ENCODE measurements around the gene IL1RL1. TPM values are rescaled to one million over a fixed set of nuclear protein-coding genes. Genes with fewer than 3 reads are reported as not detected.

The IL1RL1 gene
- total and polyA plus RNA-seq, 2 donors from 2014 or later, result 32.3 to 102 TPM

DNA sequence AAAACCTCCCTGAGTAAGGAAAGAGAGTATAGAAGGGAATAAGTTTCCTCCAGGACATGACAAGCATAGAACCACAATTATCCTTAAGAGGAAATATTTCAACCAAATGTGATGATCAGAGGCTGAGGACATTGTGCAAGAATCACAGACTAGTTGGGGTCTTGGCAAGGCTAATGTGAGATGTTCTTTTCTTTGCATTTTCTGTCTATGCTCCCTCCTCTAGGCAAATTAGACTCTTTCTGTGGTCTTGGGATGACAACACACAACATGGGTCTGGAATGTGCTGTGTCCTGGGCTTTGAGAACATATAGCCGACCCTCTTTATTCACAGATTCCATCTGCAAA, 32.0 kb upstream of the IL1RL1 start:
- Histone ChIP-seq H3K9me3 (ENCODE audit: control insufficient read depth in 2 of 3, insufficient read depth in 1 of 3, low read length in 3 of 3) (no peaks in the 10 kb centered on the region), H3K4me3 (ENCODE audit: low read length in 3 of 3) (no peak overlapping the region), H3K27me3 (ENCODE audit: control insufficient read depth, insufficient read depth, low read length) (no peaks in the 10 kb centered on the region), H3K27ac (ENCODE audit: low read depth in 2 of 2, low read length in 2 of 2) (no peak overlapping the region), H3K4me1 (ENCODE audit: control insufficient read depth in 2 of 3, insufficient read depth in 2 of 3, low read depth in 1 of 3, low read length in 3 of 3) (no peaks in the 10 kb centered on the region), H3K36me3 (ENCODE audit: control insufficient read depth in 2 of 3, insufficient read depth in 3 of 3, low read length in 3 of 3) (no peaks in the 10 kb centered on the region), H3K9ac (ENCODE audit: low read length in 3 of 3) (no peak overlapping the region)
- TF ChIP-seq, protein P1, sequence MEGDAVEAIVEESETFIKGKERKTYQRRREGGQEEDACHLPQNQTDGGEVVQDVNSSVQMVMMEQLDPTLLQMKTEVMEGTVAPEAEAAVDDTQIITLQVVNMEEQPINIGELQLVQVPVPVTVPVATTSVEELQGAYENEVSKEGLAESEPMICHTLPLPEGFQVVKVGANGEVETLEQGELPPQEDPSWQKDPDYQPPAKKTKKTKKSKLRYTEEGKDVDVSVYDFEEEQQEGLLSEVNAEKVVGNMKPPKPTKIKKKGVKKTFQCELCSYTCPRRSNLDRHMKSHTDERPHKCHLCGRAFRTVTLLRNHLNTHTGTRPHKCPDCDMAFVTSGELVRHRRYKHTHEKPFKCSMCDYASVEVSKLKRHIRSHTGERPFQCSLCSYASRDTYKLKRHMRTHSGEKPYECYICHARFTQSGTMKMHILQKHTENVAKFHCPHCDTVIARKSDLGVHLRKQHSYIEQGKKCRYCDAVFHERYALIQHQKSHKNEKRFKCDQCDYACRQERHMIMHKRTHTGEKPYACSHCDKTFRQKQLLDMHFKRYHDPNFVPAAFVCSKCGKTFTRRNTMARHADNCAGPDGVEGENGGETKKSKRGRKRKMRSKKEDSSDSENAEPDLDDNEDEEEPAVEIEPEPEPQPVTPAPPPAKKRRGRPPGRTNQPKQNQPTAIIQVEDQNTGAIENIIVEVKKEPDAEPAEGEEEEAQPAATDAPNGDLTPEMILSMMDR (IDR thresholded peaks at IDR 0.05; ENCODE audit: borderline replicate concordance, extremely low read depth, insufficient read depth), result no peak
- no peak for FAIRE-seq
- intact Hi-C loops (cut with DNase I), result no loop called here
- no peak for DNase-seq

DNA sequence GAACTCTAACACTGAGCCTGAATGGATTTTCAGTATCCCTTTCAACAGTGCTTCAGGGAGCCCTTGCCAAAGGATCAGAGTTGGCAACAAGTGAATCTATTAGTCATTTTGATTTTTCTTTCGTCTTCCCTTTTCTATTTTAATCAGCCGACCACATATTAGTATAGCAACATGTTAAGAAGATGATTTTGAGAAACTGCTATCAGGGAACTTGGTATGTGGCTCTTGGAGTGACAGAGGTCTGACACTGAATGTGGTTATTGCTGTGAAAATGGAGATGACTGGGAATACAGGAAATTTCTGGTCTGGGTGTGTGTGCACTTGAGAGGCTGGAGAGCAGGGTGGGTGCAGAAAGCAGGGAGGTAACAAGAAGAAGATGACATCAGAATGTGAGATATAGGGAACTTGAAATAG, 28.7 kb upstream of the IL1RL1 start:
- no peak overlapping the region for H3K27ac ChIP-seq (ENCODE audit: low read depth in 2 of 2, low read length in 2 of 2)
- no peaks in the 10 kb centered on the region for H3K27me3 ChIP-seq (ENCODE audit: control insufficient read depth, insufficient read depth, low read length)
- no peak overlapping the region for H3K4me3 ChIP-seq (ENCODE audit: low read length in 3 of 3)
- H3K4me1 ChIP-seq (ENCODE audit: control insufficient read depth in 2 of 3, insufficient read depth in 2 of 3, low read depth in 1 of 3, low read length in 3 of 3), result no peaks in the 10 kb centered on the region
- no peaks in the 10 kb centered on the region for H3K9me3 ChIP-seq (ENCODE audit: control insufficient read depth in 2 of 3, insufficient read depth in 1 of 3, low read length in 3 of 3)
- intact Hi-C loops (cut with DNase I), result no loop called here
- TF ChIP-seq, protein P1 (IDR thresholded peaks at IDR 0.05; ENCODE audit: borderline replicate concordance, extremely low read depth, insufficient read depth), result no peak
- DNase-seq (no peak), FAIRE-seq (no peak)
- no peak overlapping the region for H3K9ac ChIP-seq (ENCODE audit: low read length in 3 of 3)
- no peaks in the 10 kb centered on the region for H3K36me3 ChIP-seq (ENCODE audit: control insufficient read depth in 2 of 3, insufficient read depth in 3 of 3, low read length in 3 of 3)

GRCh38 chr2:102283996-102284395, 27.4 kb upstream of the IL1RL1 start:
- Histone ChIP-seq H3K4me1 (ENCODE audit: control insufficient read depth in 2 of 3, insufficient read depth in 2 of 3, low read depth in 1 of 3, low read length in 3 of 3) (no peaks in the 10 kb centered on the region), H3K36me3 (ENCODE audit: control insufficient read depth in 2 of 3, insufficient read depth in 3 of 3, low read length in 3 of 3) (no peaks in the 10 kb centered on the region), H3K9ac (ENCODE audit: low read length in 3 of 3) (no peak overlapping the region), H3K9me3 (ENCODE audit: control insufficient read depth in 2 of 3, insufficient read depth in 1 of 3, low read length in 3 of 3) (no peaks in the 10 kb centered on the region), H3K27ac (ENCODE audit: low read depth in 2 of 2, low read length in 2 of 2) (no peak overlapping the region), H3K27me3 (ENCODE audit: control insufficient read depth, insufficient read depth, low read length) (no peaks in the 10 kb centered on the region), H3K4me3 (ENCODE audit: low read length in 3 of 3) (no peak overlapping the region)
- DNase-seq (no peak), FAIRE-seq (no peak)
- TF ChIP-seq, protein P1 (IDR thresholded peaks at IDR 0.05; ENCODE audit: borderline replicate concordance, extremely low read depth, insufficient read depth), result no peak
- intact Hi-C loops (cut with DNase I), result no loop called here

- no peaks in the 10 kb centered on the region for H3K4me1 ChIP-seq (ENCODE audit: control insufficient read depth in 2 of 3, insufficient read depth in 2 of 3, low read depth in 1 of 3, low read length in 3 of 3)
- H3K9ac ChIP-seq (ENCODE audit: low read length in 3 of 3), result no peak overlapping the region
- DNase-seq, result no peak
- intact Hi-C loops (cut with DNase I), result no loop called here
- no peaks in the 10 kb centered on the region for H3K9me3 ChIP-seq (ENCODE audit: control insufficient read depth in 2 of 3, insufficient read depth in 1 of 3, low read length in 3 of 3)
- TF ChIP-seq, protein P1 (IDR thresholded peaks at IDR 0.05; ENCODE audit: borderline replicate concordance, extremely low read depth, insufficient read depth), result no peak
- no peak overlapping the region for H3K27ac ChIP-seq (ENCODE audit: low read depth in 2 of 2, low read length in 2 of 2)
- H3K4me3 ChIP-seq (ENCODE audit: low read length in 3 of 3), result no peak overlapping the region
- H3K27me3 ChIP-seq (ENCODE audit: control insufficient read depth, insufficient read depth, low read length), result no peaks in the 10 kb centered on the region
- H3K36me3 ChIP-seq (ENCODE audit: control insufficient read depth in 2 of 3, insufficient read depth in 3 of 3, low read length in 3 of 3), result no peaks in the 10 kb centered on the region
- no peak for FAIRE-seq
Observed at GRCh38 chr2:102284611-102285010, 26.8 kb upstream of the IL1RL1 start.

All from kidney (tissue), 14 donors.